ENCODE data around the gene ZNF580. TPM values are rescaled to one million over a fixed set of nuclear protein-coding genes. Genes with fewer than 3 reads are reported as not detected.

The ZNF580 gene
- total RNA-seq, 1 experiment from 2014 or later: 22.8 TPM

- Histone ChIP-seq H3K79me2 (ENCODE audit: insufficient read depth, low read length) (no peaks in the 10 kb centered on the region), H2BK20ac (ENCODE audit: low read depth, low read length, poor library complexity, severe bottlenecking) (no peak overlapping the region), H3K18ac (ENCODE audit: insufficient read length, low read depth, low read length) (no peak overlapping the region), H3K27me3 (ENCODE audit: insufficient read depth, low read length) (no peaks in the 10 kb centered on the region), H2BK15ac (ENCODE audit: low read depth, low read length) (no peak overlapping the region), H3K56ac (ENCODE audit: insufficient read length, low read depth, low read length) (no peak overlapping the region), H3K23me2 (ENCODE audit: insufficient read length, low read depth, low read length, poor library complexity, severe bottlenecking) (no peaks in the 10 kb centered on the region), H3K4me2 (ENCODE audit: insufficient read depth, insufficient read length, low read length) (no peak overlapping the region), H3T11ph (ENCODE audit: low read length) (no peak overlapping the region), H4K20me1 (ENCODE audit: control insufficient read depth, insufficient read depth, insufficient read length) (no peaks in the 10 kb centered on the region), H3K23ac (ENCODE audit: insufficient read length, low read depth, low read length) (no peak overlapping the region), H2AFZ (ENCODE audit: low read length) (no peak overlapping the region), H3K79me1 (ENCODE audit: insufficient read depth, low read depth, low read length, poor library complexity, severe bottlenecking) (no peaks in the 10 kb centered on the region), H2AK5ac (ENCODE audit: insufficient read length, low read length) (no peak overlapping the region), H4K8ac (replicated peaks; ENCODE audit: insufficient read length, low read depth, low read length) (no peak overlapping the region), H4K91ac (ENCODE audit: insufficient read length, low read depth, low read length) (no peak overlapping the region), H3K9ac (ENCODE audit: extremely low read depth, insufficient read length, low read length) (no peak overlapping the region), H2BK12ac (ENCODE audit: insufficient read length, low read depth, low read length) (no peak overlapping the region), H2BK120ac (ENCODE audit: low read depth, low read length, poor library complexity, severe bottlenecking) (no peak overlapping the region), H3K9me3 (ENCODE audit: control insufficient read depth, low read depth, low read length) (no peaks in the 10 kb centered on the region), H3K14ac (ENCODE audit: insufficient read depth, low read length) (no peak overlapping the region), H3K27ac (ENCODE audit: insufficient read length, low read depth, low read length) (no peak overlapping the region), H4K5ac (ENCODE audit: insufficient read length, low read depth, low read length) (no peak overlapping the region), H3K4me1 (ENCODE audit: insufficient read depth, low read length) (no peaks in the 10 kb centered on the region), H3K4ac (ENCODE audit: low read depth, low read length) (no peak overlapping the region), H2BK5ac (ENCODE audit: insufficient read length, low read length) (no peak overlapping the region)
- peaks cover 9 to 14% of the 10 kb centered on the region in 2 experiments for H3K4me1 Mint-ChIP-seq
- no peak for TF ChIP-seq CTCF (conservative IDR thresholded peaks at IDR 0.05)
- H3K36me3 Mint-ChIP-seq (ENCODE audit: insufficient read depth in 1 of 3, low read depth in 3 of 3): peaks cover 19 to 37% (median 34%) of the 10 kb centered on the region in 3 experiments
- no CpG with 5 or more reads among the region's 55 CpGs for WGBS (ENCODE audit: extremely low coverage, insufficient read length, low lambda C conversion rate)
- no peak for DNase-seq
- no peaks in the 10 kb centered on the region; a peak in 1 of 5 replicates for H3K9me3 Mint-ChIP-seq
- peaks cover 2% of the 10 kb centered on the region for H3K27me3 Mint-ChIP-seq (ENCODE audit: low read depth)
- no peak overlapping the region for H3K27ac Mint-ChIP-seq
- H3K4me3 Mint-ChIP-seq: no peak overlapping the region
These were observed 19.1 kb upstream of the ZNF580 start for GRCh38 chr19:55621673-55622231.
